ENCODE measurements around the gene CLSTN2.

DNA sequence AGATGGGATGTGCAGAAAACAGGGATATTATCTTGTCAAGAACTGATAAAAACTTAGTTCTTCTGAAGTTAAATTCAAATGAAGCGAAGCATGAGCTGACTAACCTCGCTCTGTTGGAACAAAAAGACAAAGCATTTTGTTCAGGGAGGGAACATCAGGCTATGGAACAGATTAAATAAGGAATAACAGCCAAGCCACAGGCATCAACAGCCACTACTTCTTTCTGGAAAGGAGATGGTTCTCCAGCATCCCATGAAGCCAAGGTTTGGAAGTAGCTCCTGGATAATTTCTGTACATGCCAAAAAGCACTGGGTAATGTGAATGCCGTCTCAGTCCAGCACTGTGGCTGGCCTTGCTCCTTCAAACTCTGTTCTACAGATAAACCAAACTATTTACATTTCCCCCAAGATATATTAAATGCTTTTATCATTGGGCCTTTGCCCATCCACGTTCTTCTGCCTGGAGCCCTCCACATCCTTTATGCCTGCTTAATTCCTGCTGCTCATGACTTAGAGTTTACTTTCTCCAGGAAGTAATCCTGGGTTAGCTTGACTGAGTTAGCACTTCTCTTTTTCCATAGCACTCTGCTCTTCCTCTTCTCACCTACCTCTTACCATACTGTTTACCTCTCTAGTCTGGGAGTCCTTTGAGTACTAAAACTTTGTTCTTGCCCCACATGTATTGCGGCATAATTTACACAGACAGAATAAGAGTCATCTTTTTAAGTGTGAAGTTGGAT is 232.0 kb downstream of the CLSTN2 start:
- TF ChIP-seq, protein P1, sequence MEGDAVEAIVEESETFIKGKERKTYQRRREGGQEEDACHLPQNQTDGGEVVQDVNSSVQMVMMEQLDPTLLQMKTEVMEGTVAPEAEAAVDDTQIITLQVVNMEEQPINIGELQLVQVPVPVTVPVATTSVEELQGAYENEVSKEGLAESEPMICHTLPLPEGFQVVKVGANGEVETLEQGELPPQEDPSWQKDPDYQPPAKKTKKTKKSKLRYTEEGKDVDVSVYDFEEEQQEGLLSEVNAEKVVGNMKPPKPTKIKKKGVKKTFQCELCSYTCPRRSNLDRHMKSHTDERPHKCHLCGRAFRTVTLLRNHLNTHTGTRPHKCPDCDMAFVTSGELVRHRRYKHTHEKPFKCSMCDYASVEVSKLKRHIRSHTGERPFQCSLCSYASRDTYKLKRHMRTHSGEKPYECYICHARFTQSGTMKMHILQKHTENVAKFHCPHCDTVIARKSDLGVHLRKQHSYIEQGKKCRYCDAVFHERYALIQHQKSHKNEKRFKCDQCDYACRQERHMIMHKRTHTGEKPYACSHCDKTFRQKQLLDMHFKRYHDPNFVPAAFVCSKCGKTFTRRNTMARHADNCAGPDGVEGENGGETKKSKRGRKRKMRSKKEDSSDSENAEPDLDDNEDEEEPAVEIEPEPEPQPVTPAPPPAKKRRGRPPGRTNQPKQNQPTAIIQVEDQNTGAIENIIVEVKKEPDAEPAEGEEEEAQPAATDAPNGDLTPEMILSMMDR (IDR thresholded peaks at IDR 0.05; ENCODE audit: control extremely low read depth in 1 of 3, insufficient read depth in 1 of 3, low read depth in 1 of 3, low read length in 3 of 3) = no peak
- TF ChIP-seq CBX5 (IDR thresholded peaks at IDR 0.05; ENCODE audit: low read depth, low read length) = no peak
- TF ChIP-seq RAD21 (IDR thresholded peaks at IDR 0.05 in 1 of 2, conservative IDR thresholded peaks at IDR 0.05 in 1 of 2; ENCODE audit: low read depth in 2 of 2, low read length in 2 of 2) = no peak
- TF ChIP-seq CEBPB (IDR thresholded peaks at IDR 0.05; ENCODE audit: low read depth, low read length) = no peak
- TF ChIP-seq POLR2AphosphoS5 (IDR thresholded peaks at IDR 0.05; ENCODE audit: low read depth, low read length) = no peak
- TF ChIP-seq JUND (IDR thresholded peaks at IDR 0.05; ENCODE audit: low read length) = no peak
- no peak for TF ChIP-seq SIN3A (conservative IDR thresholded peaks at IDR 0.05 in 1 of 2, IDR thresholded peaks at IDR 0.05 in 1 of 2; ENCODE audit: low read depth in 1 of 2, low read length in 2 of 2)

All from H1 (cell line).